ENCODE data around the gene CHCHD3.
"Not testable (repeated sequence)": the region's sequence is repeated elsewhere in the genome, so short reads cannot be mapped to it uniquely, and the experiment has no call there.

The CHCHD3 gene

DNA sequence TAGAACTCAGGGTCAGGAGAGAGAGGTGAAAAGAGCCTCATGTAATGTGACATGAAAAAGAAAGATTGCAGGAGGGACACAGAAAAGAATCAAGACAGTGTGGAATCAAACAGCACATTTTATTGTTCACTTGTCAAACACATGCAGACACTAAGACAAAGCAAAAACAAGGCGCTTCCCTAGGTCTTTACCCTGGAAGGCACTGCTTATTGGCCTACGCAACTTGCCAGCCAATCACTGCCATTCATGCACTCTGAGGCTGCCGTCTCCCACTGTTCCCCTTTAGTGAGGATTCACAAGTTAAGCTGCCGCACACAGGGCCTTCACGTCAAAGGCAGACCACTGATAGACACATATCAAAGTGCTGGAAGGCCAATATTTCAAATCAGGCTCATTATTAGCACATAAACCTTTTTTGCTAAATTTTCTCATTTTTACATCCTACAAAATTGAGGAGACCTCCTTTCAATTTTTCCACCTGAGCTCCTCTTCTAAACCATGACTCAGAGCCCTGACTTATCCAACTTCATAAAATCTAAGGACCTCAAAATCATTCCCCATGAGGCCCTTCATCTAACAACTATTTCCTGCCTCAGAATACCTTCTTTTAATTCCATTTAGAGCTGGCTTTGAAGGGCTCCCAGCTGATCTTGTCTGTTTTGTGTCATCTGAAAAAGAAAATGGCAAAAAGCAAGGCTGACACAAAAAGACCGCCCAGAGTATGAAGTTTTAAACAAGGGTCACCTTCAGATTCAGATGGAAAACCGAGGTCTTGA is 149.4 kb downstream of the CHCHD3 start:
- Histone ChIP-seq H3K36me3 (no peaks in the 10 kb centered on the region), H3K4me3 (ENCODE audit: low read depth, low read length) (no peak overlapping the region), H3K27ac (no peak overlapping the region), H3K9me3 (ENCODE audit: severe bottlenecking) (no peaks in the 10 kb centered on the region), H3K27me3 (ENCODE audit: insufficient read depth, low read depth, severe bottlenecking) (no peaks in the 10 kb centered on the region)
- TF ChIP-seq CTCF (IDR thresholded peaks at IDR 0.05; ENCODE audit: low read depth, low read length), result no peak
- no peak for DNase-seq

DNA sequence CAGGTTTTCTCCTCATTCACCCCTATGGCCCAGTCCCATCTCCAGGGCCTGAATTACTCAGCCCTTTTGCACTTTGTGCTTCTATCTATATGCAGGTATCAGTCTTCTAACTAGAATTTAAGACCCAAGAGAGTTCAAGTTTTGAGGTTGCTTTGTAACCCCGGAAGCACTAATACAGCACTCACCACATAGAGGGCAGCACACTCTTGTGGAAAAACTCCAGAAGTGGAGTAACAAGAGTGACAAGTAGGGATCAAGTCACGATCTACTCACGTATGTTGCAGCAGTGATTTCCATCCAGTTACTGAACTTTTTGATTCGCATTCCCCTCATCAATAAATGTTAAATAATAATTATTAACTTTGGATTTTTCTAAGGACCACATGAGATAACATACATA is 151.0 kb downstream of the CHCHD3 start:
- no peaks in the 10 kb centered on the region for H3K9me3 ChIP-seq (ENCODE audit: severe bottlenecking)
- H3K36me3 ChIP-seq, result no peaks in the 10 kb centered on the region
- H3K27me3 ChIP-seq (ENCODE audit: insufficient read depth, low read depth, severe bottlenecking), result no peaks in the 10 kb centered on the region
- peak; percentile 20 for DNase-seq
- no peak overlapping the region for H3K4me3 ChIP-seq (ENCODE audit: low read depth, low read length)
- peak; percentile 53; the same call in 1 of the 2 replicates for TF ChIP-seq CTCF (IDR thresholded peaks at IDR 0.05; ENCODE audit: low read depth, low read length)
- no peak overlapping the region for H3K27ac ChIP-seq

DNA sequence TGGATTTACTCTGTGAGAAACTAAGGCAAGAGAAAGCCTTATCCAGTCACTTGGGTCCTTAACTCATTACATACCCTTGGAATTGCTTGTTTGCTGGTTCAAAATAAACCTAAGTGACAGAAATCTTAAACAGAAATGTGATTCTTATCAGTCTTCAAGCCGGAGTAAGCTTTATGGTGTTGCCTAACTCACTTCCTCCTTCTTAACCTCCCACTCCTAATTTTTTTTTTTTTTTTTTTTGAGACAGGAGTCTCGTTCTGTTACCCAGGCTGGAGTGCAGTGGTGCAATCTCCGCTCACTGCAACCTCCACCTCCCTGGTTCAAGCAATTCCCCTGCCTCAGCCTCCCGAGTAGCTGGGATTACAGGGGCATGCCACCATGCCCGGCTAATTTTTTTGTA is 151.9 kb downstream of the CHCHD3 start:
- not testable (repeated sequence) for DNase-seq; H3K4me3 ChIP-seq (ENCODE audit: low read depth, low read length); H3K27me3 ChIP-seq (ENCODE audit: insufficient read depth, low read depth, severe bottlenecking); H3K9me3 ChIP-seq (ENCODE audit: severe bottlenecking); H3K36me3 ChIP-seq; H3K27ac ChIP-seq

DNA sequence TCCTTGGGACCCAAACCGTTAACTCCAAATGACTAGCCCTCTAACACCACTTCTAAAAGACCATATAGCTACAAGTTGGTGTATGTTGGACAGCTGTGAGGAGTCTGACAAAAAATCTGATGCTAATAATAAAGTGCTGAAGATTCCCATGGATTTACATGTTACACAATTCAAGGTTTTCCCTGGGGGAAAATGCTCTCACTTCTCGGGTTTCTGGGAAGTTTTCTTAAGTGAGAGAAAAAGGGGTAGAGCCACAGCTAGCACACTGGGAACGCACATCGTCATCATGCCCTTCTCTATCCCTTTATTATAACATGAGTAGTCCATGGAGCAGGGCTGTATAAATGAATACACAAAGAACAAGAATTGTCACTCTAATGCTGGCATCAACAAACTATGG is 162.1 kb downstream of the CHCHD3 start:
- Histone ChIP-seq H3K9me3 (ENCODE audit: severe bottlenecking) (no peaks in the 10 kb centered on the region), H3K36me3 (no peaks in the 10 kb centered on the region), H3K4me3 (ENCODE audit: low read depth, low read length) (no peak overlapping the region), H3K27me3 (ENCODE audit: insufficient read depth, low read depth, severe bottlenecking) (no peaks in the 10 kb centered on the region), H3K27ac (no peak overlapping the region)
- TF ChIP-seq CTCF (IDR thresholded peaks at IDR 0.05; ENCODE audit: low read depth, low read length), result no peak
- DNase-seq, result no peak

DNA sequence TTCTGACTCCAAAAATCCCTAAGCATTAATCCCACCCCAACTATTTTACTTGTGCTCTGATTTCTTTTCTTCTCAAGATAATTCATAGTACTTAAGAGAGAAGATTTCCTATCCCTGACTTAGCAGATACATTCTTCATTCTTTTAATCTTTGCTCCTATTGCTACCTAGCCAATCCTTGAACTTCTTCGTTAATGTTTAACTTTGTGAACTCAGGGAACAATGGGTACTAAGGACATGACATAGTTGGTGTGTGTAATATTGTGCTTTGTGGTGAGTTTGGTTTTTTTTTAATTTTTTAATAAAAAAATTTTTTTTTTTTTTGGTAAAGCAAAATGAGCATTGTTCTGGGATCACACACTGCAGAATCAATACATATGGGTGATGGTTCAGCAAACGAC is 166.2 kb downstream of the CHCHD3 start:
- DNase-seq, result no peak
- Histone ChIP-seq H3K4me3 (ENCODE audit: low read depth, low read length) (no peak overlapping the region), H3K27me3 (ENCODE audit: insufficient read depth, low read depth, severe bottlenecking) (no peaks in the 10 kb centered on the region), H3K27ac (no peak overlapping the region), H3K36me3 (no peaks in the 10 kb centered on the region), H3K9me3 (ENCODE audit: severe bottlenecking) (no peaks in the 10 kb centered on the region)
- TF ChIP-seq CTCF (IDR thresholded peaks at IDR 0.05; ENCODE audit: low read depth, low read length), result no peak

GRCh38 chr7:132910657-132911056 is 171.2 kb downstream of the CHCHD3 start:
- no peak for DNase-seq
- TF ChIP-seq CTCF (IDR thresholded peaks at IDR 0.05; ENCODE audit: low read depth, low read length), result no peak
- Histone ChIP-seq H3K36me3 (no peaks in the 10 kb centered on the region; the same call in 1 of the 2 replicates), H3K4me3 (ENCODE audit: low read depth, low read length) (no peak overlapping the region), H3K27me3 (ENCODE audit: insufficient read depth, low read depth, severe bottlenecking) (no peaks in the 10 kb centered on the region), H3K27ac (no peak overlapping the region), H3K9me3 (ENCODE audit: severe bottlenecking) (no peaks in the 10 kb centered on the region)
